Epithelial cell of esophagus (primary cell): Measurements from ENCODE around the gene BMP6.

ENCODE experiments used
- DNase-seq: peaks from one replicate; pipeline ENCODE4 v3.0.0; 2010; ENCODE audit warnings: low read depth
- H3K4me3 ChIP-seq: 2 replicates; pipeline ENCODE4 v1.5.1; 2011; ENCODE audit warnings: mild to moderate bottlenecking, low read length, control low read depth
- TF ChIP-seq, protein P1 (sequence below): IDR thresholded peaks from 2 replicates; pipeline ENCODE4 v1.5.1; 2011; ENCODE audit warnings: low read depth, mild to moderate bottlenecking, low read length, control low read depth, inconsistent platforms; ENCODE audit not compliant: insufficient read depth; ENCODE audit errors: missing control alignments

BMP6 gene

GRCh38 chr6:7904654-7905319 lies 178.9 kb downstream of the BMP6 start:
- TF ChIP-seq, protein P1, sequence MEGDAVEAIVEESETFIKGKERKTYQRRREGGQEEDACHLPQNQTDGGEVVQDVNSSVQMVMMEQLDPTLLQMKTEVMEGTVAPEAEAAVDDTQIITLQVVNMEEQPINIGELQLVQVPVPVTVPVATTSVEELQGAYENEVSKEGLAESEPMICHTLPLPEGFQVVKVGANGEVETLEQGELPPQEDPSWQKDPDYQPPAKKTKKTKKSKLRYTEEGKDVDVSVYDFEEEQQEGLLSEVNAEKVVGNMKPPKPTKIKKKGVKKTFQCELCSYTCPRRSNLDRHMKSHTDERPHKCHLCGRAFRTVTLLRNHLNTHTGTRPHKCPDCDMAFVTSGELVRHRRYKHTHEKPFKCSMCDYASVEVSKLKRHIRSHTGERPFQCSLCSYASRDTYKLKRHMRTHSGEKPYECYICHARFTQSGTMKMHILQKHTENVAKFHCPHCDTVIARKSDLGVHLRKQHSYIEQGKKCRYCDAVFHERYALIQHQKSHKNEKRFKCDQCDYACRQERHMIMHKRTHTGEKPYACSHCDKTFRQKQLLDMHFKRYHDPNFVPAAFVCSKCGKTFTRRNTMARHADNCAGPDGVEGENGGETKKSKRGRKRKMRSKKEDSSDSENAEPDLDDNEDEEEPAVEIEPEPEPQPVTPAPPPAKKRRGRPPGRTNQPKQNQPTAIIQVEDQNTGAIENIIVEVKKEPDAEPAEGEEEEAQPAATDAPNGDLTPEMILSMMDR = no peak
- DNase-seq = no peak
- no peak overlapping the region for H3K4me3 ChIP-seq

DNA sequence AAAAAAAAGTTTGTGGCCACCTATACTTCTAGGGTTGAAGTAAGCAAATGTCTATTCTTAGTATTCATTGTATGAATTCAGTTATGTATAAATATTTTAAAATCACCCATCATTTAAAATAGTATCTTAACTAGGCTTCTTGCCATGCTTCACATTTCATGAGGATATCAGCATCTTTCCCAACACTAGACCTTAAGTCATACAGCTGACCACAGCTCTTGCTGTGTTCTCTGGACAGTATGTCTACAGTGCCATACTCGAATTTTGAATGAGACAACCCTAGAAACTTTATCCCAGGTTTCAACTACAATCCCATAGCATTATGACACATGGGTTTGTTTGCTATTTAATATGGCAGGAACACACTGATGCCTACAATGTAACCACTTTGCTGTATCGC lies 179.5 kb downstream of the BMP6 start:
- no peak for DNase-seq
- H3K4me3 ChIP-seq = no peak overlapping the region
- TF ChIP-seq, protein P1 = no peak

GRCh38 chr6:7906741-7907140 lies 180.8 kb downstream of the BMP6 start:
- TF ChIP-seq, protein P1 = no peak
- H3K4me3 ChIP-seq = no peak overlapping the region
- no peak for DNase-seq

- DNase-seq = no peak
- no peak overlapping the region for H3K4me3 ChIP-seq
- TF ChIP-seq, protein P1 = no peak
Observed at GRCh38 chr6:7907159-7907558, 181.3 kb downstream of the BMP6 start.

- TF ChIP-seq, protein P1 = no peak
- H3K4me3 ChIP-seq = peak overlapping the region; percentile 72
- peak; percentile 44 for DNase-seq
Observed at GRCh38 chr6:7909323-7910276, 183.7 kb downstream of the BMP6 start.

- TF ChIP-seq, protein P1 = no peak
- DNase-seq = no peak
- peak overlapping the region; percentile 72 for H3K4me3 ChIP-seq
Observed at GRCh38 chr6:7910298-7910653, 184.4 kb downstream of the BMP6 start.
